ENCODE results near the gene KMT2C.

DNA sequence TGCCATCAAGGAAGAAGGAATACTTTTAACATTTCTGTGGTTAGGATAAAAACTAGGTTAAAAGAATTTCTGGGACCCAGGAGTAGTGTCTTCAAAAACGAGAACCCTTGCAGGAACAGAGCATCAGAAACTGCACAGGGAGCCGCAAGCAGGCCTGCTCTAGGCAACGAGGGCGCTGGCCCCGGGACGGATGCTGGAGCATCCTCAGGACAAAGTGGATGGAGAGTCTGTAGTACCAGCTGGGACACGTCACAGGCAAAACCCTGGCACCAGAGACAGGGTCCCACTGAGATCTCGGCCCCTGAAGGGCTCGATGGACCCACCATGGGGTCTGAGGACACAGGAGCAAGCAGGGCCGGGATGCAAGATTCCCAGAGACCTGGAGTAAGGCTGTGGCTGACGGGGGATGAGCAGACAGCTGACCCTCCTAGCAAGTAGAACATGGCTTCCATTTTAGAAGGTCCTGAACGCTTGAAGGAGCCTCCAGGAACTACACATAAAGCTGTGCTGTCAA is 303.8 kb downstream of the KMT2C start:
- no peak for TF ChIP-seq ZFP3 (CRISPR knock-in tag; IDR thresholded peaks at IDR 0.05)
- no peak for TF ChIP-seq ISL1 (CRISPR knock-in tag; IDR thresholded peaks at IDR 0.05)
- TF ChIP-seq ZNF70 (CRISPR knock-in tag; IDR thresholded peaks at IDR 0.05): no peak
- TF ChIP-seq ARNTL (CRISPR knock-in tag; IDR thresholded peaks at IDR 0.05; ENCODE audit: borderline replicate concordance, low read depth): no peak
- TF ChIP-seq, protein P1, sequence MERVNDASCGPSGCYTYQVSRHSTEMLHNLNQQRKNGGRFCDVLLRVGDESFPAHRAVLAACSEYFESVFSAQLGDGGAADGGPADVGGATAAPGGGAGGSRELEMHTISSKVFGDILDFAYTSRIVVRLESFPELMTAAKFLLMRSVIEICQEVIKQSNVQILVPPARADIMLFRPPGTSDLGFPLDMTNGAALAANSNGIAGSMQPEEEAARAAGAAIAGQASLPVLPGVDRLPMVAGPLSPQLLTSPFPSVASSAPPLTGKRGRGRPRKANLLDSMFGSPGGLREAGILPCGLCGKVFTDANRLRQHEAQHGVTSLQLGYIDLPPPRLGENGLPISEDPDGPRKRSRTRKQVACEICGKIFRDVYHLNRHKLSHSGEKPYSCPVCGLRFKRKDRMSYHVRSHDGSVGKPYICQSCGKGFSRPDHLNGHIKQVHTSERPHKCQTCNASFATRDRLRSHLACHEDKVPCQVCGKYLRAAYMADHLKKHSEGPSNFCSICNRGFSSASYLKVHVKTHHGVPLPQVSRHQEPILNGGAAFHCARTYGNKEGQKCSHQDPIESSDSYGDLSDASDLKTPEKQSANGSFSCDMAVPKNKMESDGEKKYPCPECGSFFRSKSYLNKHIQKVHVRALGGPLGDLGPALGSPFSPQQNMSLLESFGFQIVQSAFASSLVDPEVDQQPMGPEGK (CRISPR knock-in tag; IDR thresholded peaks at IDR 0.05; ENCODE audit: borderline replicate concordance): no peak
- TF ChIP-seq RARB (CRISPR knock-in tag; IDR thresholded peaks at IDR 0.05): no peak
- TF ChIP-seq ESRRG (CRISPR knock-in tag; IDR thresholded peaks at IDR 0.05): no peak
- no peak for TF ChIP-seq ZFP30 (CRISPR knock-in tag; IDR thresholded peaks at IDR 0.05)
